Muscle of back (tissue), 11 donors: ENCODE results near the gene NEK6. TPM values are rescaled to one million over a fixed set of nuclear protein-coding genes. Genes with fewer than 3 reads are reported as not detected.

Experiments used
- DNase-seq, 3 donors: peaks; one replicate each; pipeline versions ENCODE4 v3.0.0 to v3.0.0-alpha.2; 2013
- polyA plus RNA-seq, 10 donors: library from polyadenylated mRNA; unstranded; fragments of 120-200 nt; gene quantifications; one replicate each; pipeline ENCODE4 v1.2.1, GENCODE V29; 2013; ENCODE audit not compliant: insufficient read length in 10 of 10

Gene NEK6
- polyA plus RNA-seq, 10 donors: 35.0 to 48.2 (median 39.1) TPM

- no peak for DNase-seq
These were observed 17.0 kb downstream of the NEK6 start for GRCh38 chr9:124274738-124275137.

- no peak for DNase-seq
These were observed 19.7 kb downstream of the NEK6 start for GRCh38 chr9:124277420-124277819.

DNA sequence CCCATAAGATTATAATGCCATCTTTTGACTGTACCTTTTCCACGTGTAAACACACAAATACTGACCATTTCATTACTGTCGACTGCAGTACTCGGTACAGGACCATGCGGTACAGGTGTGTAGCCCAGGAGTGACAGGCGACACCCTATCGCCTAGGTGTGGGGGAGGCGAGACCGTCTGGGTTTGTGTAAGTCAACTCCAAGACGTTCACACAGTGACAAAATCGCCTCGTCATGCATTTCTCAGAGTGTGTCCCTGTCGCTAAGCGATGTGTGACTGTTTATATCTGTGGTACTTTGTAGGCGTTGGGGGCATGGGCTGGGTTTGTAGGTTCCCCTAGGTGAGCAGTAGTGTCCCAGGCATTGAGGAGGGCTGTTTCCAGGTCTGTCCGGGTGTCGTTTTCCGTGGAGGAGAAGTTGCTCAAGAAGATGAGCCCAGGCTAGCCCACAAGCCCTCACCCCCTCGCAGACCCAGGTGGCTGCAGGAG, 20.3 kb downstream of the NEK6 start:
- no peak for DNase-seq

DNA sequence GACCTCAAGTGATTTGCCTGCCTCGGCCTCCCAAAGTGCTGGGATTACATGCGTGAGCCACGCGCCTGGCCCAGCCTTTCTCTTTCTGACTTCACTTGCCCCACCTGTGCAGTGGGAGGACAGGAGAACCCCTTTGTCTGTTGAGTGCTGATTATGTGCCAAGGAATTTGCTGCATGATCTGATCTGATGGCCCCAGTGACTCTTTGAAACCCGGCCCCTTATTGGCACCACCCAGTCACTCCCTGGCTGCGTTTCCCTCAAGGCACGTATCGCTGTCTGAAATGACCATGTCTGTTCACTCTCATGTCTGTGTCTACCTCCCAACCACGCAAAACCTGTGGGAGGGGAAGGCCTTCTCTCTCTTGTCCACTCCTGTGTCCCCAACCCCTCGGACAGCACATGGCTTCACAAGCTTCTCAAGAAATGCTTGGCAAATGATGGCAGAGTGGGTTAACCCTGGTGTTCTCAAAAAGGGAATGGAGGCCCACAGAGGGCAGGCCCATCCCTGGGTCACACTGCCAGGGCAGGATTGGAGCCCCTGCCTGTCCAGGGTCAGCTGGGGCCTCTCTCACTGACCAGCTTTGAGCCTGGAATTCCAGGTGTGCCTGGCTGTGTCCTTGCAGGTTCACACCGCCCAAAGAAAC, 21.9 kb downstream of the NEK6 start:
- DNase-seq: peak in 1 of 3 donors; percentile 60

GRCh38 chr9:124280176-124280691, 22.5 kb downstream of the NEK6 start:
- DNase-seq: peak; percentile 87 to 95 (median 89)

GRCh38 chr9:124281931-124282371, 24.2 kb downstream of the NEK6 start:
- DNase-seq: no peak

GRCh38 chr9:124282442-124283227, 24.9 kb downstream of the NEK6 start:
- DNase-seq: peak in 1 of 3 donors; percentile 72

- DNase-seq: peak in 1 of 3 donors; percentile 57
These were observed 25.6 kb downstream of the NEK6 start for GRCh38 chr9:124283228-124283814.

- peak in 1 of 3 donors; percentile 76 for DNase-seq
These were observed 26.6 kb downstream of the NEK6 start for GRCh38 chr9:124284237-124284831.

DNA sequence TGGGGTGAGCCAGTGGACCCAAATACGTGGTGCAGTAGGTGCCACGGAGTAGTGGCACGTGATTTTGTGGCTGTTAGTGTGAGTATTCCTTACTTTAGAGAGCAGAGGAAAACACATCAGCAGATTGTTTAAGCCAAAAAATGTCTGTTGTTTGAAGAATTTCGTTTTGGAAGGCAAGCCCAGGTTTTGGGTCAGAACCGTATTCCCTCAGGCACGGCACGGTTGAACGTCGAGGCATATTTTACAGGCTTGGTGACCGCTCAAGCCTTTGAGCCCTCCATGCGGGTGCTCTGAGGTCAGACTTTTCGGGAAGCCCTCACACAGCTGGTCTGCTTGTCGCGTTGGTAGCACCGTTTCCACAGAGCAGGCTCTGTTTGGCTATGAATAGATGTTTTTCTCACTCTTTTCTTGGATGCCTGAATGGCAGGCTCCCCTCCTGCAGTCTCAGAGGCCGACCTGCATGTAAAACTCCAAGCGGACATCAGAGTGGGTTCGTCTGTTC, 27.2 kb downstream of the NEK6 start:
- peak in 1 of 3 donors; percentile 86 for DNase-seq

DNA sequence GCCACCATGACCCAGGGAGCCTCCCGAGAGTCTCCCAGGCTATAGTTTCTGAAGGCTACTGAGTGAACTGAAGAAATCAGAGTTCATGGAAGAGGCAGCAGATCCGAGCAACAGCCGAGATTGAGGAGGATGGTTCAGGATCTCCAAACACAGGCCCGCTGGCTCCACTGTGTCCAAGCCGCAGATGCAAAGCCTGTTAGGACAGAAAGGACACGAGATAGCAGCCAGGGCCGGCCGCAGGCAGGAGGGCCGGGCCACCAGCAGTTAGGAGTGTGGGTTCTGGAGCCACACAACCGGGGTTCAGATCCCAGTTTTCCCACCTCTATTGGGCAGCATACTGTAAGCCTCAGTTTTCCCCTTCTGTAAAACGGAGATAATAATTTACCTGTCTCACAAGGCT, 27.7 kb downstream of the NEK6 start:
- DNase-seq: no peak

GRCh38 chr9:124285903-124286291, 28.1 kb downstream of the NEK6 start:
- DNase-seq: peak; percentile 75 to 92 (median 89)

GRCh38 chr9:124286292-124286931, 28.7 kb downstream of the NEK6 start:
- DNase-seq: no peak

- DNase-seq: no peak
These were observed 32.4 kb downstream of the NEK6 start for GRCh38 chr9:124290053-124290591.

DNA sequence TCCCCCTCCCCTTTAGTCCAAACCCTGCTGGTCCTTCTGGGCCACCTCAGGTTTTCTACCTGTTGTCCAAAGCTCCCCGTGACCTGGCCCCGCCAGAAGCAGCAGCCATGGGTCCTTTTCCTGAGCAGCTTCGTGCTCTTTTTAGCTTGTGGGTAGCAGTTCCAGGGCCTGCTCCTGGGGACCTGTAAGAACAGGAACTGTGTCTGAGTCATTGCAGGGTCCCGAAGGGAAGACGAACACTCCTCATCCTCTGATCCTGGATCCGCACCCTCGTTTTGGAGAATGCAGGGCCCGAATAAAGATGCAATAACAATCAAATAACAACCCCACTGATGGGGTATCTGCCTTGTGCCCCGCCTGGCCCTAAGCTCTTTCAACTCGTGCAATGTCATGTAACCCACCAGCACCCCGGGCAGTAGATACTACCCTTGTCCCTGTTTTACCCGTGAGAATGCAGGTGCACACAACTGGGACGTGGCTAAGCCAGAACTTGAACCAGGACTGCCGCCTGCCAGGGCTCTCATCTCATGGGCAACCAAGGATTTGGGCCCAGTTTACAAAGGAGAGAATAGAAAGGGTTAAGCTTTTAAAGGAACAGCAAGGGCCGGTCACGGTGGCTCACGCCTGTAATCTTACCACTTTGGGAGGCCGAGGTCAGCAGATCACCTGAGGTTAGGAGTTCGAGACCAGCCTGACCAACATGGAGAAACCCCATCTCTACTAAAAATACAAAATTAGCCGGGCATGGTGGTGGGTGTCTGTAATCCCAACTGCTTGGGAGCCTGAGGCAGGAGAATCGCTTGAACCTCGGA, 33.2 kb downstream of the NEK6 start:
- no peak for DNase-seq

DNA sequence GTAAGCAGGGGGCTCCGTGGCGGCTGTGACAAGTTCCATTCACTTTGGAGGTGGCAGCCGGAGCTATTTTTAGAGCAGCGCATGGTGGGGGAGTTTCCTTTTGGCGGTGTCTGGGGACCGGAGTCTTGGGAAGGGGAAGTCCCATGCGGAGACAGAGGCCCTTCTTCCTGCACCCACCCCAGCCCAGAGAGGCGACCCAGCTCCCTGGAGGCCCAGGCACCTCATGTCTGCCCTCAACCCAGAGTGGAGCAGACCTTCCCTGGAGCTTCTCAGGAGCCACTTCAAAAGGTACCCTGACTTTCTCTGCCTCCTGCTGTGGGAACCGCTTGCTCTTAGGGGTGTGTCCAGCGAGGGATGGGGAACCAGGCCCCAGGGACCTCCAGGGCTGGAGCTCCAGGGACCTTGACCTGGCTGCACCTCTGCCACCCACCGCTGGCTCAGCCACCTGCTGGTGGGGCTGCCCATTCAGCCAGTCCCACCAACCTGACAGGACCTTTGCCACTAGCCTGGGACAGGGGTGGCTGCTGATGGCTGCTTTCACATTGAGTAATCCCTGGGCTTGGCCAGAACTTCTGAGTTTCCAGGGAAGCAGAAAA, 34.1 kb downstream of the NEK6 start:
- peak in 1 of 3 donors; percentile 54 for DNase-seq

GRCh38 chr9:124292696-124293593, 35.2 kb downstream of the NEK6 start:
- DNase-seq: no peak

GRCh38 chr9:124293718-124294506, 36.2 kb downstream of the NEK6 start:
- DNase-seq: no peak
